GM23338 (cell line): ENCODE results near the gene SND1. TPM values are rescaled to one million over a fixed set of nuclear protein-coding genes. Genes with fewer than 3 reads are reported as not detected.

Source experiments
- ATAC-seq: fragments of 200-7000 bp; cut with Tn5 transposase; 3 replicates; pipeline ENCODE4 v1.9.1; 2020
- DNase-seq: peaks from one replicate; pipeline ENCODE4 v3.0.0-alpha.2; 2015; ENCODE audit warnings: low spot score
- H2AFZ ChIP-seq: fragments of 200-600 bp; sonication (generic); 2 replicates; pipeline ENCODE4 v1.8.0; 2016; ENCODE audit warnings: antibody characterized with exemption, mild to moderate bottlenecking, moderate library complexity
- H3F3A ChIP-seq: fragments of 200-600 bp; sonication (generic); replicated peaks from 2 replicates; pipeline ENCODE4 v1.8.0; 2017; ENCODE audit warnings: antibody characterized with exemption, mixed run types, low read depth
- H3K27ac ChIP-seq: fragments of 200-600 bp; sonication (generic); 2 replicates; pipeline ENCODE4 v1.6.1; 2016; ENCODE audit warnings: low read depth
- H3K27me3 ChIP-seq: fragments of 200-600 bp; sonication (generic); 2 replicates; pipeline ENCODE4 v1.8.0; 2016; ENCODE audit warnings: mild to moderate bottlenecking, mixed run types, moderate library complexity; ENCODE audit not compliant: insufficient read depth
- H3K36me3 ChIP-seq: fragments of 200-600 bp; sonication (generic); 2 replicates; pipeline ENCODE4 v1.8.0; 2016; ENCODE audit warnings: mild to moderate bottlenecking; ENCODE audit not compliant: insufficient read depth
- H3K4me1 ChIP-seq: fragments of 200-600 bp; sonication (generic); 2 replicates; pipeline ENCODE4 v1.8.0; 2016; ENCODE audit warnings: mild to moderate bottlenecking, moderate library complexity; ENCODE audit not compliant: insufficient read depth
- H3K4me2 ChIP-seq: fragments of 200-600 bp; sonication (generic); 2 replicates; pipeline ENCODE4 v1.7.1; 2017; ENCODE audit warnings: mixed run types
- H3K4me3 ChIP-seq: fragments of 200-600 bp; sonication (generic); 2 replicates; pipeline ENCODE4 v1.6.1; 2016; ENCODE audit warnings: mixed run types
- H3K79me2 ChIP-seq: fragments of 200-600 bp; sonication (generic); replicated peaks from 2 replicates; pipeline ENCODE4 v1.8.0; 2017; ENCODE audit warnings: mild to moderate bottlenecking; ENCODE audit not compliant: insufficient read depth
- H3K9me2 ChIP-seq: fragments of 200-600 bp; sonication (generic); 2 replicates; pipeline ENCODE4 v1.8.0; 2017; ENCODE audit not compliant: insufficient read depth
- H4K20me1 ChIP-seq: fragments of 200-600 bp; sonication (generic); replicated peaks from 2 replicates; pipeline ENCODE4 v1.8.0; 2017; ENCODE audit warnings: mild to moderate bottlenecking; ENCODE audit not compliant: insufficient read depth
- H3K27ac Mint-ChIP-seq: 2 replicates; pipeline ENCODE4 v1.8.0; 2020; ENCODE audit warnings: inconsistent platforms, mild to moderate bottlenecking, moderate library complexity, mixed read lengths
- H3K27me3 Mint-ChIP-seq: 3 replicates; pipeline ENCODE4 v1.8.0; 2022; ENCODE audit warnings: low read depth, mild to moderate bottlenecking, moderate library complexity, mixed read lengths, inconsistent platforms; ENCODE audit not compliant: insufficient read depth, poor library complexity
- H3K36me3 Mint-ChIP-seq: 3 replicates; pipeline ENCODE4 v1.8.0; 2021; ENCODE audit warnings: low read depth, mild to moderate bottlenecking, inconsistent platforms, moderate library complexity, mixed read lengths
- H3K4me1 Mint-ChIP-seq: 3 replicates; pipeline ENCODE4 v1.8.0; 2020; ENCODE audit warnings: mild to moderate bottlenecking, inconsistent platforms, mixed read lengths
- H3K4me3 Mint-ChIP-seq: 3 replicates; pipeline ENCODE4 v1.8.0; 2021; ENCODE audit warnings: moderate library complexity, mild to moderate bottlenecking, inconsistent platforms, mixed read lengths
- H3K9me3 Mint-ChIP-seq: 3 replicates; pipeline ENCODE4 v1.8.0; 2020; ENCODE audit warnings: moderate library complexity, mild to moderate bottlenecking, inconsistent platforms, mixed read lengths
- CREB1 ChIP-seq: fragments of 250-450 bp; sonication (Bioruptor Pico); IDR thresholded peaks from 2 replicates; pipeline ENCODE4 v1.5.0; 2020; ENCODE audit warnings: low read depth, mild to moderate bottlenecking, moderate library complexity
- EZH2 ChIP-seq: fragments of 200-600 bp; sonication (generic); IDR thresholded peaks from one replicate; pipeline ENCODE4 v1.8.0; 2017; ENCODE audit warnings: antibody characterized with exemption, mild to moderate bottlenecking, low read depth; ENCODE audit not compliant: unreplicated experiment
- EZH2phosphoT487 ChIP-seq: fragments of 200-600 bp; sonication (generic); IDR thresholded peaks from one replicate; pipeline ENCODE4 v1.8.1; 2018; ENCODE audit warnings: antibody characterized with exemption; ENCODE audit not compliant: unreplicated experiment
- JUNB ChIP-seq: IDR thresholded peaks from one replicate; pipeline ENCODE4 v1.6.1; 2016; ENCODE audit warnings: antibody characterized with exemption; ENCODE audit not compliant: unreplicated experiment
- NANOG ChIP-seq: IDR thresholded peaks from 2 replicates; pipeline ENCODE4 v1.6.1; 2016; ENCODE audit warnings: antibody characterized with exemption, borderline replicate concordance
- STAT1 ChIP-seq: IDR thresholded peaks from one replicate; pipeline ENCODE4 v1.6.1; 2016; ENCODE audit warnings: antibody characterized with exemption; ENCODE audit not compliant: unreplicated experiment
- ZNF114 ChIP-seq: fragments of 250-450 bp; sonication (Bioruptor Pico); IDR thresholded peaks from 2 replicates; pipeline ENCODE4 v1.5.0; 2020; ENCODE audit warnings: mild to moderate bottlenecking, moderate library complexity
- ZNF331 ChIP-seq: fragments of 250-450 bp; sonication (Bioruptor Pico); IDR thresholded peaks from 2 replicates; pipeline ENCODE4 v1.5.0; 2020; ENCODE audit warnings: low read depth, mild to moderate bottlenecking, moderate library complexity
- polyA plus RNA-seq: library from polyadenylated mRNA; unstranded; fragments of >200 nt; fragmentation: Nextera tagmentation; extraction: Ambion mirVana; gene quantifications from 2 replicates; pipeline ENCODE4 v1.2.1, GENCODE V29; 2016
- total RNA-seq: library from RNA; depleted of rRNA; stranded (reverse); fragments of >200 nt; shearing (Covaris generic); gene quantifications from 2 replicates; pipeline ENCODE4 v1.2.3, GENCODE V29; 2014
- TF ChIP-seq, protein P1 (sequence below): IDR thresholded peaks from one replicate; pipeline ENCODE4 v1.6.1; 2018; ENCODE audit warnings: antibody characterized with exemption; ENCODE audit not compliant: unreplicated experiment
- TF ChIP-seq, protein P2 (sequence below), 2 experiments: fragments of 200-600 bp in 1 of 2; sonication (generic) in 1 of 2; conservative IDR thresholded peaks; 2 replicates each; pipeline versions ENCODE4 v1.5.1 to v1.6.1; 2016 to 2017; ENCODE audit warnings: antibody characterized with exemption in 2 of 2, low read depth in 2 of 2, mild to moderate bottlenecking in 2 of 2, moderate library complexity in 1 of 2
- TF ChIP-seq, protein P3 (sequence below): fragments of 250-450 bp; sonication (Bioruptor Pico); IDR thresholded peaks from 2 replicates; pipeline ENCODE4 v1.5.0; 2020; ENCODE audit warnings: mild to moderate bottlenecking, moderate library complexity

SND1 gene
- total and polyA plus RNA-seq, 2 experiments from 2014 or later: 107 to 254 TPM

DNA sequence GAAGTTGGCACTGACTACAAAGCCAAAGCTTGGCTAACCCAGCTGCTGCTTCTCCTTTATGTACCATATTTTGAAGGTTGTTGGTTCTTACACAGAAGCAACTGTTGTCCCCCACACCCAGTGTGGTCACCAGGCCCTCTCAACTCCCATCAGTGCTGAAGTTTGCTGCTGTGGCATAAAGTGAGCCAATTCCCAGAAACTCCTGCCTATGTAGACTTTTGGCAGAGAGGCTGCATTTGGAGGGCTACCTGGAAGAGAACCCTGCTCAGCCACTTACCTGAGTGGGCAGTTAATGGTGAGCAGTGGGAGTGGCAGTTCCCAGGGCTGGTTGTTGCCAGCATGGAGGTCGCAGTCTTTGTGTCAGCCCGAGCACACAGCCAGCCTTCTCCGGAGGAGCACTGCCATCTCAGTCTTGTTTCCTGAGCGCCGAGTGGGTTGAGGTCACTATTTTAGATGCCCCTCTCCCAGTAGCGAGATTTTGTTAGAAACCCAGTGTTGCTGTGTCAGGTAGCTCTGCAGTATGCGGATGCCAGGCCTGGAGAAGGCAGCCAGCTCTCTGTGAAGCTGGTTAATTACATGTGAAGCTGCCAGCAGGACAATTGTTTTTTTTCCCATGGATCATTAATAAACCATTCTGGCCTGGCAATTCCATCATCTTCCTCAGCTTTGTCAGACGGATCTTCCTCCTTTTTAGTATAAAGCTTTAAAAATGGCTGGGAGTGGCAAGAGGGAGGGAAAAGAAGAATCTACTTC is 354.7 kb downstream of the SND1 start (continued):
- TF ChIP-seq, protein P1, sequence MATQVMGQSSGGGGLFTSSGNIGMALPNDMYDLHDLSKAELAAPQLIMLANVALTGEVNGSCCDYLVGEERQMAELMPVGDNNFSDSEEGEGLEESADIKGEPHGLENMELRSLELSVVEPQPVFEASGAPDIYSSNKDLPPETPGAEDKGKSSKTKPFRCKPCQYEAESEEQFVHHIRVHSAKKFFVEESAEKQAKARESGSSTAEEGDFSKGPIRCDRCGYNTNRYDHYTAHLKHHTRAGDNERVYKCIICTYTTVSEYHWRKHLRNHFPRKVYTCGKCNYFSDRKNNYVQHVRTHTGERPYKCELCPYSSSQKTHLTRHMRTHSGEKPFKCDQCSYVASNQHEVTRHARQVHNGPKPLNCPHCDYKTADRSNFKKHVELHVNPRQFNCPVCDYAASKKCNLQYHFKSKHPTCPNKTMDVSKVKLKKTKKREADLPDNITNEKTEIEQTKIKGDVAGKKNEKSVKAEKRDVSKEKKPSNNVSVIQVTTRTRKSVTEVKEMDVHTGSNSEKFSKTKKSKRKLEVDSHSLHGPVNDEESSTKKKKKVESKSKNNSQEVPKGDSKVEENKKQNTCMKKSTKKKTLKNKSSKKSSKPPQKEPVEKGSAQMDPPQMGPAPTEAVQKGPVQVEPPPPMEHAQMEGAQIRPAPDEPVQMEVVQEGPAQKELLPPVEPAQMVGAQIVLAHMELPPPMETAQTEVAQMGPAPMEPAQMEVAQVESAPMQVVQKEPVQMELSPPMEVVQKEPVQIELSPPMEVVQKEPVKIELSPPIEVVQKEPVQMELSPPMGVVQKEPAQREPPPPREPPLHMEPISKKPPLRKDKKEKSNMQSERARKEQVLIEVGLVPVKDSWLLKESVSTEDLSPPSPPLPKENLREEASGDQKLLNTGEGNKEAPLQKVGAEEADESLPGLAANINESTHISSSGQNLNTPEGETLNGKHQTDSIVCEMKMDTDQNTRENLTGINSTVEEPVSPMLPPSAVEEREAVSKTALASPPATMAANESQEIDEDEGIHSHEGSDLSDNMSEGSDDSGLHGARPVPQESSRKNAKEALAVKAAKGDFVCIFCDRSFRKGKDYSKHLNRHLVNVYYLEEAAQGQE: no peak
- TF ChIP-seq ZNF114: no peak
- TF ChIP-seq, protein P2, sequence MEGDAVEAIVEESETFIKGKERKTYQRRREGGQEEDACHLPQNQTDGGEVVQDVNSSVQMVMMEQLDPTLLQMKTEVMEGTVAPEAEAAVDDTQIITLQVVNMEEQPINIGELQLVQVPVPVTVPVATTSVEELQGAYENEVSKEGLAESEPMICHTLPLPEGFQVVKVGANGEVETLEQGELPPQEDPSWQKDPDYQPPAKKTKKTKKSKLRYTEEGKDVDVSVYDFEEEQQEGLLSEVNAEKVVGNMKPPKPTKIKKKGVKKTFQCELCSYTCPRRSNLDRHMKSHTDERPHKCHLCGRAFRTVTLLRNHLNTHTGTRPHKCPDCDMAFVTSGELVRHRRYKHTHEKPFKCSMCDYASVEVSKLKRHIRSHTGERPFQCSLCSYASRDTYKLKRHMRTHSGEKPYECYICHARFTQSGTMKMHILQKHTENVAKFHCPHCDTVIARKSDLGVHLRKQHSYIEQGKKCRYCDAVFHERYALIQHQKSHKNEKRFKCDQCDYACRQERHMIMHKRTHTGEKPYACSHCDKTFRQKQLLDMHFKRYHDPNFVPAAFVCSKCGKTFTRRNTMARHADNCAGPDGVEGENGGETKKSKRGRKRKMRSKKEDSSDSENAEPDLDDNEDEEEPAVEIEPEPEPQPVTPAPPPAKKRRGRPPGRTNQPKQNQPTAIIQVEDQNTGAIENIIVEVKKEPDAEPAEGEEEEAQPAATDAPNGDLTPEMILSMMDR (conservative IDR thresholded peaks at IDR 0.05; ENCODE audit: low read depth in 2 of 2): no peak
- TF ChIP-seq NANOG: no peak
- TF ChIP-seq ZNF331: no peak
- no peak for TF ChIP-seq STAT1
- TF ChIP-seq EZH2phosphoT487: no peak
- no peak for TF ChIP-seq EZH2
- no peak for TF ChIP-seq CREB1

DNA sequence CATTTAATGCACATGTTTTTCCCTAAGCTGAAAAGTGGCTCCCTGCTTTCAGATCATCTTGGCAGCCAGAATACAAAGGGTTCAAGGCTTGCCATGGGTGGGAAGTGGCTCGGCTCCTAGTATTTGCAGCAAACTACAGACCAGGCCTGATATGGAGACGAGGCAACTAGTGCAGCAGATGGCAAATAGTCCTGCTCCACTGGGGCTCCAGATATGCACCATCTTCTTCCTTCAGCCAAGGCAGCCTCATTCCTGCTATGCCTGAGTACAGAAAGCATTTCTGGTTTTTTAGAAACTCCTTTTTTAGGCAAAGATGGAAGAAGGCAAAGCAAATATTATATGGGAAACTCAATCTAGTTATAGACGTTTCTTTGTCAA is 355.3 kb downstream of the SND1 start:
- H3K27ac Mint-ChIP-seq: no peak overlapping the region
- H3K4me1 ChIP-seq: peaks cover 15% of the 10 kb centered on the region
- no peak for ATAC-seq
- TF ChIP-seq ZNF114 (no peak), EZH2phosphoT487 (no peak), ZNF331 (no peak), JUNB (no peak)
- TF ChIP-seq, protein P3, sequence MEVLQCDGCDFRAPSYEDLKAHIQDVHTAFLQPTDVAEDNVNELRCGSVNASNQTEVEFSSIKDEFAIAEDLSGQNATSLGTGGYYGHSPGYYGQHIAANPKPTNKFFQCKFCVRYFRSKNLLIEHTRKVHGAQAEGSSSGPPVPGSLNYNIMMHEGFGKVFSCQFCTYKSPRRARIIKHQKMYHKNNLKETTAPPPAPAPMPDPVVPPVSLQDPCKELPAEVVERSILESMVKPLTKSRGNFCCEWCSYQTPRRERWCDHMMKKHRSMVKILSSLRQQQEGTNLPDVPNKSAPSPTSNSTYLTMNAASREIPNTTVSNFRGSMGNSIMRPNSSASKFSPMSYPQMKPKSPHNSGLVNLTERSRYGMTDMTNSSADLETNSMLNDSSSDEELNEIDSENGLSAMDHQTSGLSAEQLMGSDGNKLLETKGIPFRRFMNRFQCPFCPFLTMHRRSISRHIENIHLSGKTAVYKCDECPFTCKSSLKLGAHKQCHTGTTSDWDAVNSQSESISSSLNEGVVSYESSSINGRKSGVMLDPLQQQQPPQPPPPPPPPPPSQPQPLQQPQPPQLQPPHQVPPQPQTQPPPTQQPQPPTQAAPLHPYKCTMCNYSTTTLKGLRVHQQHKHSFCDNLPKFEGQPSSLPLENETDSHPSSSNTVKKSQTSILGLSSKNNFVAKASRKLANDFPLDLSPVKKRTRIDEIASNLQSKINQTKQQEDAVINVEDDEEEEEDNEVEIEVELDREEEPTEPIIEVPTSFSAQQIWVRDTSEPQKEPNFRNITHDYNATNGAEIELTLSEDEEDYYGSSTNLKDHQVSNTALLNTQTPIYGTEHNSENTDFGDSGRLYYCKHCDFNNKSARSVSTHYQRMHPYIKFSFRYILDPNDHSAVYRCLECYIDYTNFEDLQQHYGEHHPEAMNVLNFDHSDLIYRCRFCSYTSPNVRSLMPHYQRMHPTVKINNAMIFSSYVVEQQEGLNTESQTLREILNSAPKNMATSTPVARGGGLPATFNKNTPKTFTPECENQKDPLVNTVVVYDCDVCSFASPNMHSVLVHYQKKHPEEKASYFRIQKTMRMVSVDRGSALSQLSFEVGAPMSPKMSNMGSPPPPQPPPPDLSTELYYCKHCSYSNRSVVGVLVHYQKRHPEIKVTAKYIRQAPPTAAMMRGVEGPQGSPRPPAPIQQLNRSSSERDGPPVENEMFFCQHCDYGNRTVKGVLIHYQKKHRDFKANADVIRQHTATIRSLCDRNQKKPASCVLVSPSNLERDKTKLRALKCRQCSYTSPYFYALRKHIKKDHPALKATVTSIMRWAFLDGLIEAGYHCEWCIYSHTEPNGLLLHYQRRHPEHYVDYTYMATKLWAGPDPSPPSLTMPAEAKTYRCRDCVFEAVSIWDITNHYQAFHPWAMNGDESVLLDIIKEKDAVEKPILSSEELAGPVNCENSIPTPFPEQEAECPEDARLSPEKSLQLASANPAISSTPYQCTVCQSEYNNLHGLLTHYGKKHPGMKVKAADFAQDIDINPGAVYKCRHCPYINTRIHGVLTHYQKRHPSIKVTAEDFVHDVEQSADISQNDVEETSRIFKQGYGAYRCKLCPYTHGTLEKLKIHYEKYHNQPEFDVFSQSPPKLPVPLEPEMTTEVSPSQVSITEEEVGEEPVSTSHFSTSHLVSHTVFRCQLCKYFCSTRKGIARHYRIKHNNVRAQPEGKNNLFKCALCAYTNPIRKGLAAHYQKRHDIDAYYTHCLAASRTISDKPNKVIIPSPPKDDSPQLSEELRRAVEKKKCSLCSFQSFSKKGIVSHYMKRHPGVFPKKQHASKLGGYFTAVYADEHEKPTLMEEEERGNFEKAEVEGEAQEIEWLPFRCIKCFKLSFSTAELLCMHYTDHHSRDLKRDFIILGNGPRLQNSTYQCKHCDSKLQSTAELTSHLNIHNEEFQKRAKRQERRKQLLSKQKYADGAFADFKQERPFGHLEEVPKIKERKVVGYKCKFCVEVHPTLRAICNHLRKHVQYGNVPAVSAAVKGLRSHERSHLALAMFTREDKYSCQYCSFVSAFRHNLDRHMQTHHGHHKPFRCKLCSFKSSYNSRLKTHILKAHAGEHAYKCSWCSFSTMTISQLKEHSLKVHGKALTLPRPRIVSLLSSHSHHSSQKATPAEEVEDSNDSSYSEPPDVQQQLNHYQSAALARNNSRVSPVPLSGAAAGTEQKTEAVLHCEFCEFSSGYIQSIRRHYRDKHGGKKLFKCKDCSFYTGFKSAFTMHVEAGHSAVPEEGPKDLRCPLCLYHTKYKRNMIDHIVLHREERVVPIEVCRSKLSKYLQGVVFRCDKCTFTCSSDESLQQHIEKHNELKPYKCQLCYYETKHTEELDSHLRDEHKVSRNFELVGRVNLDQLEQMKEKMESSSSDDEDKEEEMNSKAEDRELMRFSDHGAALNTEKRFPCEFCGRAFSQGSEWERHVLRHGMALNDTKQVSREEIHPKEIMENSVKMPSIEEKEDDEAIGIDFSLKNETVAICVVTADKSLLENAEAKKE (CRISPR knock-in tag): no peak

More for the DNA sequence above, 355.3 kb downstream of the SND1 start:
- Mint-ChIP-seq H3K4me1 (peaks cover 32% of the 10 kb centered on the region), H3K9me3 (no peaks in the 10 kb centered on the region), H3K36me3 (no peaks in the 10 kb centered on the region; the same call in 2 of the 3 replicates), H3K27me3 (peaks cover 13% of the 10 kb centered on the region), H3K4me3 (no peak overlapping the region)
- Histone ChIP-seq H3K27ac (no peak overlapping the region), H3K4me3 (no peak overlapping the region), H3K4me2 (no peak overlapping the region), H3K79me2 (peaks cover 12% of the 10 kb centered on the region; the same call in 1 of the 2 replicates), H3K36me3 (no peaks in the 10 kb centered on the region; the same call in 1 of the 2 replicates), H3K9me2 (peaks cover under 1% of the 10 kb centered on the region; the same call in 1 of the 2 replicates), H4K20me1 (peaks cover 46% of the 10 kb centered on the region), H2AFZ (no peak overlapping the region), H3K27me3 (no peaks in the 10 kb centered on the region), H3F3A (no peaks in the 10 kb centered on the region)
- no peak for DNase-seq
